Right kidney (tissue), 1 donor: ENCODE data around the gene HIGD1B.
A peak's percentile ranks its signal among the peaks of the same experiment; 100 is the strongest.

Source experiments
- DNase-seq: peaks from one replicate; pipeline ENCODE4 v3.0.0-alpha.2; 2016

HIGD1B gene

DNA sequence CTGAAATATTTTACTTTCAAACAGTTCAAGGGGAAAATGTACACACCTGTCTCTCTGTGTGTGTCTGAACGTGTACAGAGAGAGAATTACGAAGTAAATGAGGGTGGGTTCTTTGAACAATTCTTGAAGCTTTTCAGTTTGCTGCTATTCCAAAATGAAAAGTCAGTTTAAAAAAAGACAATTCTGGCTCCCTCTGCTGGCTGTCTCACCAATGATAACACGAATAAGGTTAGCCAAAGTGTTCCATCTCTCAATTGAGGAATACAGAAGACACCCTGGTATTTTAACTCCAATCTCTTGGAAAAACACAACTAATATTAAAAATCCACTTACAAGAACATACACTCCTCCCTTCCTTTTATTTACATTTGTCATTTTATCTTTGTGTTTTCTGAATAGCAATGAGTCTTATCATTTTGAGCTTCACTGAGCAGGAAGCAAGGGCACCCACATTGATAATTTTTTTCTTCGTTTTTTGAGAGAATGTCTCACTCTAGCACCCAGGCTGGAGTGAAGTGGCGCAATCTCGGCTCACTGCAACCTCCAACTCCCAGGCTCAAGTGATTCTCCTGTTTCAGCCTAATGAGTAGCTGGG is 31.0 kb downstream of the HIGD1B start:
- DNase-seq, result no peak

DNA sequence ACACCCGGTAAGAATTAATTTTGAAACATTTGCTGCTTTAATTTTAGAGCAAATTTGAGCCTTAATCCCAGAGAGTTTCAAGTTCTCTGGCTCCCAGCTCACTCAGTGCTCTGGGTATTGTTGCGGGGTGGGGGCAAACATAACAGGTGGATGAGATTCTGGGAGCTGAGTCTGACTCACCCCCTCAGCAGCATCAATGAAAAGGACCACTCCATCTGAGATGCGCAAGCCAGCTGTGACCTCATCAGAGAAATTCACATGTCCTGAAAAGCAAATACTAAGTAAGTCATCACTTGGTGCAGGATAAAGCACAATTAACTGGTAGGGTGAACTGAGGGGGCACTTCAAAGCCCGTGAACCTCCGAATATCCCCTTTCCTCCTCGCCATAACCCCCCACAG is 31.7 kb downstream of the HIGD1B start:
- no peak for DNase-seq

DNA sequence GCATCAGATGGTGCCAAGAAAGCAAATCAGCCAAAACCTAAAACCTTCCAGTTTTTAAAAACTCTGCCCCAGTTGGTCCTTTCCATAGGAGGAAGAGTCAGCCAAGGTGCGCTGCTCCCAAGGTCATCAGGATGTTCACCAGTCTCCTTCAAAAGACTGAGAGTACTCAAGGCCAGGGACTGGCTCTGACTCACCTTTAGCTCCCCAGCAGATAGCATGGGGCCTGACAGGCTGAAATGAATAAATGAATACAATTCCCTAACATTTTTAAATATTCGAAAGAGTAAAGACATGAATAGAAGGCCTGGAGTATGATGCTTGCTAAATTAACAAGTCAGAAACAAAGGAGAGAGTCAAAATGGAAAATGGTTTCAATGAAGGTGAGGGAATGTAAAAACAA is 32.4 kb downstream of the HIGD1B start:
- no peak for DNase-seq

DNA sequence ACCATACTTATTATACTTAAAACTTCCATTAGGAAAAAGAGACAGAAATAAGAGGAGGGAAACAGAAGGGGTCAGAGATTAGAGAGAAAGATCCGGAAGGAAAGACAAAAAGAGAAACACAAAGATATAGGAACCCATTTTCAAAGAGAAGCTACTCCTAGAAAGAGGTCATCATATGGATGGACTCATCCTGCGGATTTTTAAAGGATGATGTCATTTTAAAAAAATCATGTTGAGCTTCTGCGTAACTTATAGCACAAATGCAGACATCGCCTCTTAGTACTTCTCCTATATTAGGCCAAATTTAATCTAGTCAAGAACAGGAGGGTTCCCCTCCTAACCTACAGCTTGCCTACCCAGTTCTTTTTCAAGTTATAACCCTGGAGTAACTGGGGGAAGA is 33.5 kb downstream of the HIGD1B start:
- DNase-seq, result no peak

DNA sequence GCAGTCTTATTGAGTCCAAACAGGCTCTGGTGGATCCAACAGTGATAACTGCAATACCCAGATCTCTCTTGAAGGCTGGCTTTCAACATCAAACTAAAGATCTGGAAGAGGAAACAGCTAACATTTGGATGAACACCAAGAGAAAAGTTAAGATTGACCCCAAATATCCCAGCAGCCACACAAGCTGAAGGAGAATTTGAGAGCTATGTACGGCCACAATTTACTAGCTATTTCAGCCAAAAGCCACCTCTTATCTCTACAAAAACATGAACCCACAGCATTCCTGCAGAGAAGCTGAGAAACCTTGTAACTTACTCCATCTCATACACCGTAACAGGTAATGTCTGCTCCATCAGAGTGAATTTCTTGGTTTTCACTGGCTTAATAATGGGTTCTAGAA is 37.3 kb downstream of the HIGD1B start:
- no peak for DNase-seq

DNA sequence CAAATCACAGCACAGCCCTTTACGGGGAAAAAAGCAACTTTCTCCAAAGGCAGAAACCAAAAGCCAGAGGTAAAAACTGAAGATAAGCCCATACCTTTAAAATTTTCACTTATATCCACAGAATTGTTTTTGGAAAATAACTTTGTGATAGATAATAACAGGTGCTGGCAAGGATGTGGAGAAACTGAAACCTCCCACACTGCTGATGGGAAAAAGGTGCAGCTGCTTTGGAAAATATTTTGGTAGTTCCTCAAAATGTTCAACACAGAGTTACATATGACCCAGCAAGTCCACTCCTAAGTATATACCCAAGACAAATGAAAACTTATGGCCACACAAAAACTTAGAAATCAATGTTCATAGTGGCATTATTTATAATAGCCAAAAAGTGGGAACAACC is 39.3 kb downstream of the HIGD1B start:
- DNase-seq, result no peak

DNA sequence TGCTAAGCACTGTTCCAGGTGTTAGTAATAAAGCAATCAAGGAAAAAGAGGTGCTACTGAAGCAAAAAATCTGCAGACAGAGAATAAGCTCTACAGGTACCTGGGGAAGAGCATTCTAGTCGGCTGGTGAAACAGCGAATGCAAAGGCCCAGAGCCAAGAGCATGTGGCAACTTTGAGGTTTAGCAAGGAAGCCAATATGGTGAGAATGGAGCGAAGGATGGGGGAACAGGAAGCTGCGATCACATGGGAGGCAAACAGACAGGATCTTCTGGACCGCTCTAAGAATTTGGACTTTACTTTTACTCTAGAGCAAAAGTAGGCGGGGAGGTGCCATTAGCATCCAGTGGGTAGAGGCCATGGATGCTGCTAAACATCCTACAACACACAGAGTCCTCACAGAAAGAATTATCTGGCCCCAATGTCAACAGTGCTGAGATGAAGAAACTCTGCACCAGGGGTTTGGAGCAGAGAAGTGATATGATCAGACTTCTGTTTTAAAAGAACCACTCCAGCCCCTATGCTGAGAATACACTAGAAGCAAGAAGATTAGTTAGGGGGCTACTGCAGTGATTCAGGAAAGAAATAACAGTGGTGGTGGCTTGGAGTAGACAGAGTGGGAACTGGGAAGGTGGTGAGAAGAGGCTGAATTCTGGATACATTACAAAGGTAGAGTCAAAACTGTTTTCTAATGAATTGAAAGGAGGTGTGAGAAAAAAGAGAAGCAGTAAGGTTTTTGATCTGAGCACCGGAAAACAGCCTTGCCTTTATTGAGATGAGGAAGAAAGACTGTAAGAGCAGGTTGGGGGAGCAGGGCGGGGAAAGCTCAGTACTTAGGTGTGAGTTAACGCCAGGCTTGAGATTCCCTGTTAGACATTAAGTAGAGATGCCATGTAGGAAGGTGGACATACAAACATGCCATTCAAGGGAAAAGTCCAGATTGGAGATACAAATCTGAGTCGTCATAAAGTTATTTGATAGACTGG is 40.6 kb downstream of the HIGD1B start:
- no peak for DNase-seq

DNA sequence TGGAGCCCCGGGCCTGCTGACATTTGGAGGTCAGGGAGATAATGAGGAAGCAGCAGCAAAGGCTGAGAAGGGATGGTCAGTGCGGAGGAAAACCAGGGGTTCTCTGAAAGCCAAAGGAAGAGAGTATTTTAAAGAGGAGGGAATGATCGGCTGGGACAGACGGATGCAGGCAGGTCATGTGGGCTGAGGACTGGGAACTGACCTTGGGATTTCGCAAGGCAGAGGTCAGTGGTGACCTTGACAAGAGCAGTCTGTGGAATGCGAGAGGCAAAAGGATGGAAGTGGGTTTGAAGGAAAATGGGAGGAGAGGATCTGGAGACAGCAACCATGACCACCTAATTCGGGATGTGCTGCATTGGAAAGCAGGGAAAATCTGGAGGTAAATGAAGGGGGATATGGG is 41.3 kb downstream of the HIGD1B start:
- no peak for DNase-seq

DNA sequence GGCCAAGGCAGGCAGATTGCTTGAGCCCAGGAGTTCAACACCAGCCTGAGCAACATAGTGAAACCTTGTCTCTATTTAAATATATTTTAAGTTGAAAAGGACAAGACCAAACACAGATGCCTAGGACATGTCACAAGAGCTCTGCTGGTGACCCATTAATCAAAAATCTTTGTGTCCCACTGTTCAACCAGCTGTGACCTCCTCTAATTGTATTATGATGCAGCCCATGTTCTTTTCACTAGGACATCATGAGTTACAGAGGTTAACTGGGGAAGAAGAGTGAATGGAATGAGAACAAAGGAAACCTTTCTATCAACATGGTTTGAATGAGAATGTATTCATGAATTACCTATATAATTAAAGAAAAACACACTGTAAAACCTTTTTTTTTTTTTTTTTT is 44.6 kb downstream of the HIGD1B start:
- DNase-seq, result no peak

DNA sequence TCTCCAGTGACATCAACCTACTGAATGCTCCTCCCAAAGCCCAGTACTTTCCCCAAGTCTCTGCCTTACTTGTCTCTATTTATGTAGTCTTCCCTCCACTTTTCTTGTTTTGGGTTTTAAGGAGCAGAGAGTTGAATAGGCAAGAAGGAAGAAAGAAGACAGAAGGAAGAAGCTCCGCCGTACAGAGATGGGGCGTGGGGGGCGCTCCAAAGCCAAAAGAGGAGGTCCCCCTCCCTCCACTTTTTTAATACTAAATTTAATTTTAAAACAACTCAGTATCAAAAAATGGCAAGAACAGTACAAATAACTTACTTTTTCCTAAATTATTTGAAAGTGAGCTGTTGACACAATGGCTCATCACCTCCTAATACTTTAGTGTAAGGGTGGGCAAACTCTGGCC is 47.0 kb downstream of the HIGD1B start:
- DNase-seq, result no peak

DNA sequence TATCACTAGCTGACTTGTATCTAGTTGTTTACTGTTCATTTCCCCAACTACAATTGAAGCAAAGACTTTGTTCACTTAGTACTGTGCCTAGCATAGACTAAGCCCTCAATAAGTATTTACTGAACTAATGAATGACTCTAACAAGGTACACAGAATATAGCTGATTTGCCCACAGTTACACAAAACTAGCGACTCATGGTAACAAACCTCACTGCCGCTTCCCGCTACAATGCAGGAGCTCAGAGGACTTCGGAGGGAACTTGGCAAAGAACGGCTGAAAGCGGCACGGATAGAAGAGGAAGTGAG is 51.0 kb downstream of the HIGD1B start:
- no peak for DNase-seq

DNA sequence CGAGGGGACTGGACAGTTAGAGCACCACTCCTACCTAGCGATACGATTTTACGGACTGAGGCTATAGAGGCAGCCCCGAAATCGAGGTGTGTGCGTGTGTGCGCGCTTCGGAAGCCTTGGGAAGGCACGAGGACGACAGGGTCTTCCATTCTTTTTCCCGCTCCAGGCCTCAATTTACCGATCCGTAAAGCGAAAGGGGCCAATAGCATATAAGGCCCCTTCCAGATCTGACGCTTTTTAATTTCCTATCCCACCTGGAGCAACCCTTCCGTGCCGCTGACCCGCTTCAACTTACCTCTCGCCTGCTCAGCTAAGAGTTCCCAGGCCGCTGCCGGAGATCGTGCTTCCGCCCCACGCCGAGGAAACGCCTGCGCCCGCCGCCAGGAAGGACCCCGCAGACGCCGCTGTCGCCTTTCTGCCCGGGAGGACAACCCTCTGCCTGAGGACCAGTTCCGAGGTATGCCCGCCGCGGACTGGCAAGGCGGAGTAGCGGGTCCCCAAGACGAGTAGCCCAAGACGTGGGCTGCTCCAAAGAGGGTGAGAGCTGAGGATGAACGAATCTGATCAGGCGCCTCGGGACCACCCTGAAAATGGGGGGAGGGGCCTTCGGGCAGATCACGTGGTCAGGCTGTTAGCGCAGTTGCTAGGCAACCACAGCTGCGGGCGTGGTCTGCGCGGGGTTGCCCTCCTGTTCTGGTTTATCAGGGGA is 51.5 kb downstream of the HIGD1B start, which contains the start of gene EFTUD2:
TSS of gene EFTUD2 (minus strand) at position 372 of the 709 bp plus-strand sequence. CDS start 4,924 bp downstream, outside the sequence.
- DNase-seq, result peak; percentile 100
